ENCODE results near the gene MOK. TPM values are rescaled to one million over a fixed set of nuclear protein-coding genes. Genes with fewer than 3 reads are reported as not detected.

Gene MOK
- total and polyA plus RNA-seq, 2 of the 4 experiments (the other 2 are of a cell fraction): 16.8 to 48.5 TPM

GRCh38 chr14:102251161-102251560 is 53.8 kb downstream of the MOK start:
- BruUV-seq (replicated peaks): no TSS peak
- DNase-seq (no peak), ATAC-seq (ENCODE audit: low read depth) (no peak)
- Histone ChIP-seq H3K4me1 (ENCODE audit: control insufficient read depth, insufficient read depth, low read length) (peaks cover 10% of the 10 kb centered on the region), H3K4me3 (ENCODE audit: insufficient read depth, low read depth, low read length) (no peak overlapping the region), H4K5ac (ENCODE audit: low read depth, low read length) (no peak overlapping the region), H4K20me1 (ENCODE audit: insufficient read depth, low read length) (no peaks in the 10 kb centered on the region), H2AFZ (replicated peaks; ENCODE audit: low read length, poor library complexity) (no peak overlapping the region), H3K36me3 (ENCODE audit: control insufficient read depth, insufficient read depth, low read length) (no peaks in the 10 kb centered on the region; the same call in 1 of the 2 replicates), H4K8ac (ENCODE audit: low read depth in 2 of 2, low read length in 2 of 2) (no peak overlapping the region), H3K56ac (ENCODE audit: extremely low read depth, insufficient read depth, low read length) (no peak overlapping the region), H3K4me2 (ENCODE audit: low read depth, low read length) (no peak overlapping the region), H3K79me1 (ENCODE audit: low read depth in 1 of 2, low read length in 2 of 2) (peaks cover 4 to 5% of the 10 kb centered on the region in 2 experiments; a peak in 3 of 4 replicates), H3K9me3 (ENCODE audit: control insufficient read depth, insufficient read depth, low read length) (no peaks in the 10 kb centered on the region), H2AK9ac (replicated peaks; ENCODE audit: low read depth, low read length, poor library complexity) (no peak overlapping the region), H3K9me1 (ENCODE audit: insufficient read depth, low read length) (peaks cover 12% of the 10 kb centered on the region), H3K9ac (ENCODE audit: low read depth, low read length) (no peak overlapping the region), H2BK5ac (ENCODE audit: low read depth, low read length, poor library complexity, severe bottlenecking) (no peak overlapping the region), H3K23ac (ENCODE audit: low read depth, low read length) (no peak overlapping the region), H2AK5ac (ENCODE audit: low read depth, low read length) (no peak overlapping the region), H3K27ac (ENCODE audit: insufficient read depth, low read length) (no peak overlapping the region), H2BK120ac (ENCODE audit: low read depth, low read length) (no peak overlapping the region), H3K14ac (replicated peaks; ENCODE audit: low read depth, low read length) (no peak overlapping the region), H2BK20ac (ENCODE audit: low read depth, low read length) (no peak overlapping the region), H3K4ac (ENCODE audit: low read depth, low read length) (no peak overlapping the region), H2BK15ac (ENCODE audit: low read depth, low read length) (no peak overlapping the region), H4K91ac (ENCODE audit: insufficient read depth, low read depth, low read length) (no peak overlapping the region), H3K18ac (ENCODE audit: low read depth, low read length) (no peak overlapping the region), H3K27me3 (ENCODE audit: control insufficient read depth, insufficient read depth, low read length) (no peaks in the 10 kb centered on the region; the same call in 1 of the 2 replicates)
- in situ Hi-C loops (cut with MboI; ENCODE audit: low sequenced_read_pairs) (no loop called here), dilution Hi-C loops (cut with HindIII; ENCODE audit: low sequenced_read_pairs, unreplicated experiment) (no loop called here), intact Hi-C loops (cut with micrococcal nuclease) (no loop called here)
- WGBS, 2 experiments (ENCODE audit: extremely low coverage in 2 of 2, insufficient read length in 1 of 2): no CpG with 5 or more reads among the region's 8 CpGs
- CTCF ChIA-PET: no interaction called here
- TF ChIP-seq RFX5 (IDR thresholded peaks at IDR 0.05; ENCODE audit: low read depth, low read length) (no peak), CEBPB (IDR thresholded peaks at IDR 0.05; ENCODE audit: low read depth, low read length) (no peak), CHD1 (IDR thresholded peaks at IDR 0.05; ENCODE audit: low read depth, low read length) (no peak), NFE2L2 (IDR thresholded peaks at IDR 0.05; ENCODE audit: low read depth, low read length) (no peak), MXI1 (IDR thresholded peaks at IDR 0.05; ENCODE audit: borderline replicate concordance, low read depth, low read length) (no peak), FOS (IDR thresholded peaks at IDR 0.05; ENCODE audit: low read depth, low read length) (no peak), POLR2A (IDR thresholded peaks at IDR 0.05; ENCODE audit: low read depth, low read length) (no peak), RAD21 (IDR thresholded peaks at IDR 0.05; ENCODE audit: low read length) (no peak), MAFK (IDR thresholded peaks at IDR 0.05; ENCODE audit: low read depth, low read length) (no peak)
- TF ChIP-seq, protein P1, sequence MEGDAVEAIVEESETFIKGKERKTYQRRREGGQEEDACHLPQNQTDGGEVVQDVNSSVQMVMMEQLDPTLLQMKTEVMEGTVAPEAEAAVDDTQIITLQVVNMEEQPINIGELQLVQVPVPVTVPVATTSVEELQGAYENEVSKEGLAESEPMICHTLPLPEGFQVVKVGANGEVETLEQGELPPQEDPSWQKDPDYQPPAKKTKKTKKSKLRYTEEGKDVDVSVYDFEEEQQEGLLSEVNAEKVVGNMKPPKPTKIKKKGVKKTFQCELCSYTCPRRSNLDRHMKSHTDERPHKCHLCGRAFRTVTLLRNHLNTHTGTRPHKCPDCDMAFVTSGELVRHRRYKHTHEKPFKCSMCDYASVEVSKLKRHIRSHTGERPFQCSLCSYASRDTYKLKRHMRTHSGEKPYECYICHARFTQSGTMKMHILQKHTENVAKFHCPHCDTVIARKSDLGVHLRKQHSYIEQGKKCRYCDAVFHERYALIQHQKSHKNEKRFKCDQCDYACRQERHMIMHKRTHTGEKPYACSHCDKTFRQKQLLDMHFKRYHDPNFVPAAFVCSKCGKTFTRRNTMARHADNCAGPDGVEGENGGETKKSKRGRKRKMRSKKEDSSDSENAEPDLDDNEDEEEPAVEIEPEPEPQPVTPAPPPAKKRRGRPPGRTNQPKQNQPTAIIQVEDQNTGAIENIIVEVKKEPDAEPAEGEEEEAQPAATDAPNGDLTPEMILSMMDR (conservative IDR thresholded peaks at IDR 0.05; ENCODE audit: low read depth, low read length): no peak
- TF ChIP-seq, protein P2, sequence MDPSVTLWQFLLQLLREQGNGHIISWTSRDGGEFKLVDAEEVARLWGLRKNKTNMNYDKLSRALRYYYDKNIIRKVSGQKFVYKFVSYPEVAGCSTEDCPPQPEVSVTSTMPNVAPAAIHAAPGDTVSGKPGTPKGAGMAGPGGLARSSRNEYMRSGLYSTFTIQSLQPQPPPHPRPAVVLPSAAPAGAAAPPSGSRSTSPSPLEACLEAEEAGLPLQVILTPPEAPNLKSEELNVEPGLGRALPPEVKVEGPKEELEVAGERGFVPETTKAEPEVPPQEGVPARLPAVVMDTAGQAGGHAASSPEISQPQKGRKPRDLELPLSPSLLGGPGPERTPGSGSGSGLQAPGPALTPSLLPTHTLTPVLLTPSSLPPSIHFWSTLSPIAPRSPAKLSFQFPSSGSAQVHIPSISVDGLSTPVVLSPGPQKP (IDR thresholded peaks at IDR 0.05; ENCODE audit: borderline replicate concordance, low read depth, low read length): no peak
- POLR2A ChIA-PET (ENCODE audit: unreplicated experiment): no interaction called here
